ENCODE data around the gene IFRD2.
"Not testable (repeated sequence)": the region's sequence is repeated elsewhere in the genome, so short reads cannot be mapped to it uniquely, and the experiment has no call there.

The IFRD2 gene

GRCh38 chr3:50286322-50287227 is 5.7 kb downstream of the IFRD2 start:
- in situ Hi-C loops (cut with HindIII; ENCODE audit: low sequenced_read_pairs), result no loop called here

DNA sequence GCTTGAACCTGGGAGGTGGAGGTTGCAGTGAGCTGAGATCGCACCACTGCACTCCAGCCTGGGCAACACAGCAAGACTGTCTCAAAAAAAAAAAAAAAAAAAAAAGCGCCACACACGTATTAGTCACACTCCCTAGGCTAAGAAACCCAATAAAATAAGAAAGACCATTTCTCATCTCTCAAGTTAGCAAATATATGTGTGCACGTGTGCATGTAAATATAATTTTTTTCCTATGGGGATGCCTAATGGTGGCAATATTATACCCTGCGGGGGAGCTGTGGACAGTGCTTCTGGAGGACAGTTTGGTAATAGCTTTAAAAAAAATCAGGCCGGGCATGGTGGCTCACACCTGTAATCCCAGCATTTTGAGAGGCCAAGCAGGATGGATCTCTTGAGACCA is 8.1 kb downstream of the IFRD2 start:
- in situ Hi-C loops (cut with HindIII; ENCODE audit: low sequenced_read_pairs), result not testable (repeated sequence)

DNA sequence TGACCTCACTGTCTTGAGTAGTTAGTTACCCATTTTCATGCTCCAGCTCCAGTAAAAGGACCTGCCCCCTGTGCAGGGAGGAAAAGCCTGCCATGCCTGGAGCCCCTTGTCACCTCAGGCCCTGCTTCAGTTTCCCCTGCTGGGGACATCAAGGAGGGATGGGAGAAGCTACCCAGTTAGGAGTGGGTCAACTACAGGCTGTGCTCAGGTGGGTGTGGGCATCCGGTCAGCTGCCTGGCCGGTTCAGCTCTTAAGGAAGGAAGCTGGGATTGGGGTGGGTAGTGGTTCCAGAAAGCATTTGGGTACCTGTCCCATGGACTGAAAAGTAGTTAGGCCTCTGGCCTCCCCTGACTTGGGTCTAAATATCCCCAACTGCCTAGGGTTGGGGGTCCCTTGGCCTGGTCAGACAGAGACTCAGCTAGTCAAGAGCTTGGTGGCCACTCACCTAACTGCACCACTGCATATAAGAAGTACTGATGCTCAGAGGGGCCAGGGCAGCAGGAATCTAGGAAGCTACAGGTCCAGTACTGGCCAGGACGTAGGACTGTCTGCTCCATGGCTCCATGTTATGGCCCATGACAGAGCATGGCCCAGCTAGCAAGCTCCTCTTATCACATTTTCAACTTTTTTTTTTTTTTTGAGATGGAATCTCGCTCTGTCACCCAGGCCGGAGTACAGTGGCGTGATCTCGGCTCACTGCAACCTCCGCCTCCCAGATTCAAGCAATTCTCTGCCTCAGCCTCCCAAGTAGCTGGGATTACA is 12.8 kb downstream of the IFRD2 start:
- in situ Hi-C loops (cut with HindIII; ENCODE audit: low sequenced_read_pairs), result loop anchor here (5.0 kb wide), 2 partner anchors 48 to 97 kb away; partner anchors contain the start of gene TUSC2

DNA sequence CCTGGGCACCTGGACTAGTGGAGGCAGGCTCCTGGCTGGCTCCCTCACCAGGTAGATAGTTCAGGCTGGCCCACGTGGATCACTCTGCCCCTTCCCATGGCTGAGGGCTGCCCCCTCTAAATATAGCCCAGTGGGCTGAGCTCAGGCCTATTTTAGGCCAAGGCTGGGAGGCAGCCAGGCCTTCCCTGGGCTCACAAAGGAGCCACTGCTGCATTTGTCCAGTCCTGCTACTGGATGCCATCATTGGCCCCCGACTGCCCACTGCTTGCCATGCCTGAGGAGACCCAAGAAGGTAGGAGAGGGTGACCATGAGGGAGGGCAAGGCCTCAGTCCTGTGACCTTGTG is 13.4 kb downstream of the IFRD2 start, which contains the start of gene LSMEM2:
LSMEM2 (plus strand) TSS at position 208 of the 345 bp plus-strand sequence; CDS start at position 235, 27 bp downstream.
- in situ Hi-C loops (cut with HindIII; ENCODE audit: low sequenced_read_pairs), result loop anchor here (5.0 kb wide), 2 partner anchors 48 to 97 kb away; partner anchors contain the start of gene TUSC2

DNA sequence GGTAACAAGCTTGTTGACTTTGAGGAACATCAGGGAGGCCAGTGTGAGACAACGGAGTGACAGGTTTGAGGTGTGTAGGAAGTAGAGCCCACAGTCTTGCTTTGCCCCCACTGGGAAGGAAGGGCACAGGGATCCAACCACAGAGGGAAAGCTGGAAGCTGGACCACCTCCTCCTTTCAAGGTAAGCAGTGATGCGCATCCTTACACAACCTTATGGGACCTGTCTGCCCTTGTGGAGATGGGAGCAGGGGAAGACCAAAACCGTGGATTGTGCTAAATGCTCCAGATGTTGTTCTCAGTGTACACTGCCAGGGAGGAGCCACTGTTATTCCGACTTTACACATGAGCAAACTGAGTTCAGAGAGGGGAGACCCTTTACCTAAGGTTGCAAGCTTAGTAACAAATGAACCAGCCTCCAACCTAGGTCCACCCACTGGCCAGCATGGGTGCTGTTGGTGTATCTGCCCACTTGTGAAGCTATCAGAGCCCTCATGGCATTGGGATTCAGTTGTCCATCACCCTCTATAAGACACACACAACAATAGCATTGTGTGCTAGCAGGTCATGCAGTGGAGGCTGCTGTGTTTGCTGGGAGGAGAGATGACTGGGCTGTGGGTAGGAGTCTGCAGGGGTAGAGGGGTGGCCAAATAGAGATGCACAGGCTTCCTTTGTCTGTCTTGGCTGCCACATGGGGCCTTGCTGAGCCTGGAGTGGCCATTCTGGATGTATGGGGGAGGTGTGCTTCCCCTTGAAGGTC is 13.9 kb downstream of the IFRD2 start:
- in situ Hi-C loops (cut with HindIII; ENCODE audit: low sequenced_read_pairs), result loop anchor here (5.0 kb wide), 2 partner anchors 49 to 96 kb away; partner anchors contain the start of gene TUSC2

DNA sequence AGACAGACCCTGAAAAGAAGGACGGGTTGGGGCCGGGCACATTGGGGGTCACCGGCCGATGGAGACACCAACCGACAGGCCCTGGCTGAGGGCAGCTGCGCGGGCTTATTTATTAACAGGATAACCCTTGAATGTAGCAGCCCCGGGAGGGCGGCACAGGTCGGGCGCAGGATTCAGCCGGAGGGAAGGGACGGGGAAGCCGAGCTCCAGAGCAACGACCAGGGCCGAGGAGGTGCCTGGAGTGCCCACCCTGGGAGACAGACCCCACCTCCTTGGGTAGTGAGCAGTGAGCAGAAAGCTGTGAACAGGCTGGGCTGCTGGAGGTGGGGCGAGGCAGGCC is 15.5 kb downstream of the IFRD2 start:
- in situ Hi-C loops (cut with HindIII; ENCODE audit: low sequenced_read_pairs), result loop anchor here (5.0 kb wide), 2 partner anchors 51 to 94 kb away; partner anchors contain the start of gene TUSC2

DNA sequence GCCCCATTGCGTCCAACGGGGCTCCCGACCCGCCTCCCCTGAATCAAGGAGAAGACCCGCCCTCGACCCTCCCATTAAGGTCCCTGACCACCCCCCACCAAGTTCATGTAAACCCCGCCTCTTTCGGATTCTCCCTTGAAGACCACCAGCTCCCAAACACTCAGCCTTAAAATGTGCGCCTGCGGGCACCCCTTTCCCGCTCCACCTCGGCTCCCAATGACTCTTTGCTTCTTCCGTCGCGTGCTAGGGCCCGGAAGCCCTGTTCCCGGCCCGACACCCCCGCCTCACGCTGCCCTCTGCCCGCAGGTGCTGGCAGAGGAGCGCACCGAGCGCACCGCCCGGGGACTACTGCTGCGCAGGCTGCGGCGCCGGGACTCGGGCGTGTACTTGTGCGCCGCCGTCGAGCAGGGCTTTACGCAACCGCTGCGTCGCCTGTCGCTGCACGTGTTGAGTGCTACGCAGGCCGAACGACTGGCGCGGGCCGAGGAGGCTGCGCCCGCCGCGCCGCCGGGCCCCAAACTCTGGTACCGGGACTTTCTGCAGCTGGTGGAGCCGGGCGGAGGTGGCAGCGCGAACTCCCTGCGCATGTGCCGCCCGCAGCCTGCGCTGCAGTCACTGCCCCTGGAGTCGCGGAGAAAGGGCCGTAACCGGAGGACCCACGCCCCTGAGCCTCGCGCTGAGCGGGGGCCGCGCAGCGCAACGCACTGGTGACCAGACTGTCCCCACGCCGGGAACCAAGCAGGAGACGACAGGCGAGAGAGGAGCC is 16.1 kb downstream of the IFRD2 start:
- in situ Hi-C loops (cut with HindIII; ENCODE audit: low sequenced_read_pairs), result loop anchor here (5.0 kb wide), 2 partner anchors 51 to 94 kb away; partner anchors contain the start of gene TUSC2

DNA sequence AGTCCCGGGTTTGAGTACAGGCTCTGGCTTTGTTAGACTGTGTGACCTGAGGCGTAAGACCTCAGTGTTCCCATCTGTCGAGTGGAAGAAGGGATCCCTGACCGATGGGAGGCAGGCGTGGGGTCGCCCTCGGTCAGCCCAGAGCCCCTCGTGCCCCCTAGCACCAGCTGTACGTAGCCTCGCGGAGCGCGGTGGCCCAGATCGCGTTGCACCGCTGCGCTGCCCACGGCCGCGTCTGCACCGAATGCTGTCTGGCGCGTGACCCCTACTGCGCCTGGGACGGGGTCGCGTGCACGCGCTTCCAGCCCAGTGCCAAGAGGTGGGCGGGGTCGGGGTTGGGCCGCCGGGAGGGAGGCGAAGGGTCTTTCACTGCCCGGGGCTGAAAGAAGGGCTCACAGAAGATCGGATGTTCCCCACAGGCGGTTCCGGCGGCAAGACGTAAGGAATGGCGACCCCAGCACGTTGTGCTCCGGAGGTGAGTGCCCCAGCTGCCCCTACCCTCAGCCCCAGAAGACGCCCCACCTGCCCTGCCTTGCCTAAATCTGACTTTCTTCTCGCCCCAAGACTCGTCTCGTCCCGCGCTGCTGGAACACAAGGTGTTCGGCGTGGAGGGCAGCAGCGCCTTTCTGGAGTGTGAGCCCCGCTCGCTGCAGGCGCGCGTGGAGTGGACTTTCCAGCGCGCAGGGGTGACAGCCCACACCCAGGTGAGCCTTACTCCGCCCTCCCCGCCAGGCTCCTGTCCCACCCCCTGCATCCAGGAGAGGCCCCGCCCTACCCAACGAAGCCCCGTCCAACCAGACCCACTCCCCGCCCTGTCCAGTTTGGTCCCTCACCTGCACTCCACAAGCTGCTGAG is 16.9 kb downstream of the IFRD2 start:
- in situ Hi-C loops (cut with HindIII; ENCODE audit: low sequenced_read_pairs), result loop anchor here (5.0 kb wide), 2 partner anchors 52 to 93 kb away; partner anchors contain the start of gene TUSC2

DNA sequence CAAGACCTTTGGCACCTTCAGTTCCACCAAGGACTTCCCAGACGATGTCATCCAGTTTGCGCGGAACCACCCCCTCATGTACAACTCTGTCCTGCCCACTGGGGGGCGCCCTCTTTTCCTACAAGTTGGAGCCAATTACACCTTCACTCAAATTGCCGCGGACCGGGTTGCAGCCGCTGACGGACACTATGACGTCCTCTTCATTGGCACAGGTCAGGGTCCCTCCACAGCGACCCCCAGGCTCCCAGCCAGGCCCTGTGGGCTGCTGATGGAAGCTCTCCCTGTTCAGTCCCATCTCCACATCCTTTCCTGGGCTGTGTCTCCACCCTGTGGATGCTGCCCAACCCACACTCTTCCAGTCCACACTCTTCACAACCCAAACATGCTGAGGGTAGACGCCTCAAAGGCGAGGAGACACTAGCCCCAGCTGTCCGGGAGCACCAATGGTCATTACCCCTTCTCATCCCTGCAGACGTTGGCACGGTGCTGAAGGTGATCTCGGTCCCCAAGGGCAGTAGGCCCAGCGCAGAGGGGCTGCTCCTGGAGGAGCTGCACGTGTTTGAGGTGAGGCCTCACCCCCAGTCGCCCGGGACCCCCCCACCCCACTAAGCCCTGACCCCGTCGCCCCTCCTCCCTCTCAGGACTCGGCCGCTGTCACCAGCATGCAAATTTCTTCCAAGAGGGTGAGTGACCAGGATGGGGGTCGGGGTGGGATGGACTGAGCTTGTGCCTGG is 17.7 kb downstream of the IFRD2 start:
- in situ Hi-C loops (cut with HindIII; ENCODE audit: low sequenced_read_pairs), result loop anchor here (5.0 kb wide), 2 partner anchors 53 to 92 kb away; partner anchors contain the start of gene TUSC2

DNA sequence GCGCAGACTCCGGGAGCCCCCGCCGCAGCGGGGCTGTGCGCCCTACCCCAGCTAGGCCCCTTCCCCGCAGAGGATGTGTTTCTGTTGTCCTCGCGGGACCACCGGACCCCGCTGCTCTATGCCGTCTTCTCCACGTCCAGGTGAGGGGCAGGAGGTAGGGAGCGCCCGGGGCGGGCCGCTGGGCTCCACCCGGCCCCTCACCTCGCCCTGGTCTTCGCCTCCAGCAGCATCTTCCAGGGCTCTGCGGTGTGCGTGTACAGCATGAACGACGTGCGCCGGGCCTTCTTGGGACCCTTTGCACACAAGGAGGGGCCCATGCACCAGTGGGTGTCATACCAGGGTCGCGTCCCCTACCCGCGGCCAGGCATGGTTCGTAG is 18.6 kb downstream of the IFRD2 start:
- in situ Hi-C loops (cut with HindIII; ENCODE audit: low sequenced_read_pairs), result no loop called here

GRCh38 chr3:50272911-50273688 is 19.1 kb downstream of the IFRD2 start:
- in situ Hi-C loops (cut with HindIII; ENCODE audit: low sequenced_read_pairs), result no loop called here

GRCh38 chr3:50272538-50272910 is 19.7 kb downstream of the IFRD2 start:
- in situ Hi-C loops (cut with HindIII; ENCODE audit: low sequenced_read_pairs), result not testable (repeated sequence)

GRCh38 chr3:50271314-50271936 is 20.8 kb downstream of the IFRD2 start:
- in situ Hi-C loops (cut with HindIII; ENCODE audit: low sequenced_read_pairs), result no loop called here

DNA sequence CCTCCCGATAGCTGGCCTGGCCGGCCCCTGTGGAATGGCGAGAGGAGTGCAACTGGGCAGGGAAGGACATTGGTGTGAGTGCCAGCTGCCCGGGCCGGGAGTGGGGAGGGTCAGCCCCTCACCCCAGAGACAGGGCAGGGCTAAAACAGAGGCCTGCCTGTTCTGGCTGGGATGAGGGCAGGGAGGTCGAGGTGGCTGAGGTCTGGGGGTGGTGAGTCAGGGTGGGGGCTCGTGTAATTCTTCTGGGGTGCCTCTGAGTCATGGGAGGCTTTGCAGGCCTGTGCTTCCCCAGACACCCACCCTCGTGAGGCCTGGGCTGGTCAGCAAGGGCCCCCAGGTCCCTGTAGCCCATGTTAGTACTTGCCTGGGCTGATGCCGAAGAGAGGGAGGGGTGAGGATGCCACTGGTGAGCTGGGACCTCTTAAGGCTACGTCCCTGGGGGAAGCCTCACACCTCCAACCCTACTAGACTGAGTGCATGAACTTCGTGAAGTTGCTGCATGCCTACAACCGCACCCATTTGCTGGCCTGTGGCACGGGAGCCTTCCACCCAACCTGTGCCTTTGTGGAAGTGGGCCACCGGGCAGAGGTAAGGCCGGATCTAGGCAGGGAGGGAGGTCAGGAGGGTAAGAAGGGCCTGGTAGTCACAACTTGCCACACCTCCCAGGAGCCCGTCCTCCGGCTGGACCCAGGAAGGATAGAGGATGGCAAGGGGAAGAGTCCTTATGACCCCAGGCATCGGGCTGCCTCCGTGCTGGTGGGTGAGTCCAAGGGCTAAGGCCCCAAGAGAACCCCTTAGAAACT is 21.6 kb downstream of the IFRD2 start:
- in situ Hi-C loops (cut with HindIII; ENCODE audit: low sequenced_read_pairs), result no loop called here

DNA sequence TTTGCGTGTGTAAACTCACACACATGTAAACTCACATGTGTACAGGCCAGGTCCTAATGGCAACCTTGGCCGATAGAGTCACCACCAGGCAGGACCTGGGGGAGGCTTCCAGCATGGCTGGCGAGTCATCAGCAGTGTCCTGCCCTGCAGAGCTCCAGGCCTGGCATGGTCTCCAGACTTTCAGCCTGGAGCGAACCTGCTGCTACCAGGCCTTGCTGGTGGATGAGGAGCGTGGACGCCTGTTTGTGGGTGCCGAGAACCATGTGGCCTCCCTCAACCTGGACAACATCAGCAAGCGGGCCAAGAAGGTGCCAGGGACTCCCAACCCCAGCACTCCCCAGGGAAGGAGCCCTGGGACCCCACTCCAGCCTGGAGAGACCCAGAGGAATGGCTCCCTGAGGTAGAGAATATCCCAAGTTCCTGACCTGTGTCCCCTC is 22.2 kb downstream of the IFRD2 start:
- in situ Hi-C loops (cut with HindIII; ENCODE audit: low sequenced_read_pairs), result no loop called here

DNA sequence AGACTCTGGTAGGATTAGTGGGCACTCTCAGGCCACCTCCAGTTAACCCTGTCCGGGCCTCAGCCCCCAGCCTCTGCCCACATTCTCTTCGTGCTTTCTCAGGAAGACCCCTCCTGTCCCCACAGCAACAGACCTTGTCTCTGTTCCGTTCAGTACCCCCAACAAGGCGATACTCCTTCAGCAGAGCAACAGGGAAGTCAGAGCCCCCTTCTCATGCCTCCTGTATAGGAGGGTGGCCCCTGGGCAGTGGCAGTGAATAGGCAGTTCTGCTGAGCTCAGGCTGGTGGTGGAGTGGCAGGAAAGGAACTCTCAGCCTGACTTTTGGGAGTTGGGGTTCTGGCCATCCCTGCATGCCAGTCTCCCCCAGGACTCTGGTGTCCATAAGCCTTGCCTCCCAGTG is 22.8 kb downstream of the IFRD2 start:
- in situ Hi-C loops (cut with HindIII; ENCODE audit: low sequenced_read_pairs), result no loop called here
